GM12878 (cell line): ENCODE measurements around the gene STXBP2. TPM values are rescaled to one million over a fixed set of nuclear protein-coding genes. Genes with fewer than 3 reads are reported as not detected.

ENCODE experiments used
- ATAC-seq: fragments of 200-7000 bp; cut with Tn5 transposase; 3 replicates; pipeline ENCODE4 v1.9.1; 2020; ENCODE audit warnings: mild to moderate bottlenecking, moderate library complexity
- BruUV-seq: library from RNA; stranded (reverse); fragments of 400-500 nt; replicated peaks from 2 replicates; lab custom pipeline; 2021; lab: Mats Ljungman, UMichigan
- CTCF ChIA-PET: fragments of 300-600 bp; sonication (Branson Sonifier 250); formaldehyde crosslinking; extraction: SDS; loops from one replicate; lab custom pipeline; 2021; ENCODE audit warnings: inconsistent platforms; lab: Yijun Ruan, JAX
- POLR2A ChIA-PET: fragments of 350-600 bp; formaldehyde crosslinking; extraction: SDS; loops from one replicate; lab custom pipeline; 2021; ENCODE audit warnings: inconsistent platforms; lab: Charles Lee
- RAD21 ChIA-PET: fragments of 300-600 bp; sonication (Branson Sonifier 250); formaldehyde crosslinking; loops from one replicate; lab custom pipeline; 2023; ENCODE audit warnings: antibody characterized with exemption; ENCODE audit not compliant: unreplicated experiment; lab: Charles Lee
- SMC1A ChIA-PET: fragments of 300-600 bp; sonication (Branson Sonifier 250); formaldehyde crosslinking; loops from one replicate; lab custom pipeline; 2023; ENCODE audit not compliant: unreplicated experiment, uncharacterized antibody; lab: Charles Lee
- DNase-seq: peaks from one replicate; pipeline ENCODE4 v3.0.0-alpha.2; 2011; ENCODE audit warnings: low read depth, low spot score
- FAIRE-seq: peaks from 3 replicates; lab custom pipeline; 2011; peaks lifted over from hg19 to GRCh38; lab: Jason Lieb, UNC
- H2AFZ ChIP-seq: 2 replicates; pipeline ENCODE4 v1.6.0; 2011; ENCODE audit warnings: low read depth, low read length, control low read depth; ENCODE audit not compliant: control insufficient read depth
- H3K27ac ChIP-seq: 2 replicates; pipeline ENCODE4 v1.5.1; 2011; ENCODE audit warnings: control low read depth; ENCODE audit not compliant: control insufficient read depth, insufficient read depth
- H3K27me3 ChIP-seq, 2 experiments: replicated peaks in 1 of 2; 2 replicates each; pipeline versions ENCODE4 v1.6.0 to v1.6.1; 2011; ENCODE audit warnings: low read length in 1 of 2; ENCODE audit not compliant: control insufficient read depth in 2 of 2, insufficient read depth in 2 of 2
- H3K36me3 ChIP-seq, 2 experiments: 2 replicates each; pipeline ENCODE4 v1.5.1; 2011; ENCODE audit warnings: low read length in 1 of 2; ENCODE audit not compliant: control insufficient read depth in 2 of 2, insufficient read depth in 2 of 2
- H3K4me1 ChIP-seq: 2 replicates; pipeline ENCODE4 v1.6.1; 2011; ENCODE audit warnings: mild to moderate bottlenecking, low read length, moderate library complexity, mixed read lengths; ENCODE audit not compliant: control insufficient read depth, insufficient read depth
- H3K4me2 ChIP-seq: 2 replicates; pipeline ENCODE4 v1.6.0; 2011; ENCODE audit warnings: control low read depth; ENCODE audit not compliant: control insufficient read depth, insufficient read depth
- H3K4me3 ChIP-seq: fragments of 200-600 bp; sonication (generic); 2 replicates; pipeline ENCODE4 v1.5.1; 2016
- H3K79me2 ChIP-seq: 2 replicates; pipeline ENCODE4 v1.6.0; 2011; ENCODE audit warnings: low read length; ENCODE audit not compliant: control insufficient read depth, insufficient read depth
- H3K9ac ChIP-seq: 2 replicates; pipeline ENCODE4 v1.8.0; 2011; ENCODE audit warnings: low read length, control low read depth, mixed read lengths; ENCODE audit not compliant: control insufficient read depth, insufficient read depth
- H3K9me3 ChIP-seq: replicated peaks from 3 replicates; pipeline ENCODE4 v1.5.1; 2011; ENCODE audit warnings: mild to moderate bottlenecking, low read length; ENCODE audit not compliant: control insufficient read depth, insufficient read depth
- H4K20me1 ChIP-seq: 2 replicates; pipeline ENCODE4 v1.6.0; 2011; ENCODE audit not compliant: control insufficient read depth, insufficient read depth
- NBN ChIP-seq: fragments of 450-650 bp; IDR thresholded peaks from 2 replicates; pipeline ENCODE4 v1.6.1; 2016
- POLR2A ChIP-seq: IDR thresholded peaks from 2 replicates; pipeline ENCODE4 v1.6.1; 2011; ENCODE audit warnings: low read depth, mild to moderate bottlenecking, low read length
- SMAD5 ChIP-seq: IDR thresholded peaks from 2 replicates; pipeline ENCODE4 v1.6.1; 2016; ENCODE audit warnings: antibody characterized with exemption, low read depth
- TCF12 ChIP-seq: IDR thresholded peaks from 2 replicates; pipeline ENCODE4 v1.6.1; 2011; ENCODE audit warnings: low read depth, mild to moderate bottlenecking, low read length
- ZBTB40 ChIP-seq: fragments of 450-650 bp; IDR thresholded peaks from 2 replicates; pipeline ENCODE4 v1.6.1; 2016; ENCODE audit warnings: mild to moderate bottlenecking, moderate library complexity, borderline replicate concordance
- WGBS: methylation state at CpG from one replicate; pipeline ENCODE4 v1.1.6; 2016; ENCODE audit warnings: low lambda C conversion rate; ENCODE audit not compliant: insufficient replicate concordance, insufficient coverage; ENCODE audit errors: missing lambda C conversion rate; 5-methylcytosine and 5-hydroxymethylcytosine counted together
- in situ Hi-C: fragments of 300-500 bp; cut with MboI; formaldehyde crosslinking; loops from 9 replicates; pipeline ENCODE4 v1.14.3; 2018; ENCODE audit warnings: mixed read lengths
- intact Hi-C: fragments of 100-400 bp; cut with micrococcal nuclease; formaldehyde crosslinking; loops from one replicate; pipeline ENCODE4 v1.14.2; 2022; ENCODE audit not compliant: unreplicated experiment
- polyA plus RNA-seq, 11 experiments: library from polyadenylated mRNA; depleted of rRNA in 4 of 11; unstranded in 6 of 11; stranded (reverse) in 5 of 11; fragments of >200 nt; fragmentation: Nextera tagmentation in 4 of 11; fragmentation: Illumina TruSeq in 1 of 11; extraction: Ambion mirVana in 4 of 11; extraction: Trizol in 1 of 11; gene quantifications; 1 replicate in 1 of 11; 2 replicates in 10 of 11; pipeline versions ENCODE4 v1.2.1 to v1.2.3, GENCODE V29; 2011 to 2016; ENCODE audit warnings: inconsistent platforms in 2 of 11, missing spikeins in 2 of 11, low read depth in 1 of 11
- total RNA-seq, 4 experiments: library from RNA; depleted of rRNA in 3 of 4; stranded (reverse); fragments of >200 nt in 3 of 4; fragmentation: Illumina TruSeq in 1 of 4; extraction: Trizol in 1 of 4; gene quantifications; 2 replicates each; pipeline versions ENCODE4 v1.2.1 to v1.2.3, GENCODE V29; 2013 to 2021

The STXBP2 gene
- total and polyA plus RNA-seq, 10 of the 15 experiments (the other 5 are each of a cell fraction or from before 2014, with no cell fraction given): 2.6 to 111 (median 61.4) TPM

GRCh38 chr19:7590256-7590655 is 46.7 kb upstream of the STXBP2 start:
- no peak overlapping the region for H3K27ac ChIP-seq
- TF ChIP-seq SMAD5: no peak
- TF ChIP-seq ZBTB40: no peak
- no peak for TF ChIP-seq POLR2A
- no peak for TF ChIP-seq NBN
- TF ChIP-seq TCF12: no peak
- TF ChIP-seq, all 136 proteins: peak for 0
- ChIA-PET SMC1A (interaction anchor here (1.2 kb wide), 1 partner anchor 13 kb away, joined by 3 read pairs; no protein-coding TSS in a partner anchor), CTCF (no interaction called here), RAD21 (no interaction called here), POLR2A (interaction anchor here (0.6 kb wide), 1 partner anchor 754 kb away, joined by 3 read pairs; no protein-coding TSS in a partner anchor)
- WGBS: 12% methylated on average over 8 of the region's 8 CpGs
- Histone ChIP-seq H3K9me3 (no peaks in the 10 kb centered on the region), H3K36me3 (no peaks in the 10 kb centered on the region), H3K4me3 (no peak overlapping the region), H3K9ac (no peak overlapping the region), H3K27me3 (no peaks in the 10 kb centered on the region), H4K20me1 (no peaks in the 10 kb centered on the region), H3K4me2 (no peak overlapping the region), H3K4me1 (no peaks in the 10 kb centered on the region; the same call in 1 of the 2 replicates), H2AFZ (no peak overlapping the region), H3K79me2 (no peaks in the 10 kb centered on the region)
- FAIRE-seq: no peak
- intact Hi-C loops: no loop called here
- ATAC-seq: no peak
- no peak for DNase-seq
- in situ Hi-C loops: no loop called here
- no TSS peak for BruUV-seq
